Measurements from ENCODE around the gene OTOG.

Gene OTOG

GRCh38 chr11:17547051-17547577 is at the start of gene OTOG:
Gene OTOG, plus strand, starts transcription at chr11:17547259. Its CDS starts 114 bp downstream, at chr11:17547373.
- Mint-ChIP-seq H3K27me3 (peaks cover 17% of the 10 kb centered on the region), H3K9me3 (ENCODE audit: low read depth) (no peaks in the 10 kb centered on the region), H3K4me3 (no peak within 1 kb of the TSS), H3K4me1 (ENCODE audit: low read depth) (peaks cover 3% of the 10 kb centered on the region), H3K36me3 (no peaks in the 10 kb centered on the region), H3K27ac (no peak within 1 kb of the TSS)

- no peaks in the 10 kb centered on the region for H3K9me3 Mint-ChIP-seq (ENCODE audit: low read depth)
- H3K36me3 Mint-ChIP-seq = no peaks in the 10 kb centered on the region
- H3K4me1 Mint-ChIP-seq (ENCODE audit: low read depth) = no peaks in the 10 kb centered on the region
- H3K27ac Mint-ChIP-seq = no peak overlapping the region
- H3K27me3 Mint-ChIP-seq = no peaks in the 10 kb centered on the region
- no peak overlapping the region for H3K4me3 Mint-ChIP-seq
Observed at GRCh38 chr11:17498058-17498457, 49.0 kb upstream of the OTOG start.

- Mint-ChIP-seq H3K36me3 (no peaks in the 10 kb centered on the region), H3K4me3 (no peak overlapping the region), H3K4me1 (ENCODE audit: low read depth) (no peaks in the 10 kb centered on the region), H3K9me3 (ENCODE audit: low read depth) (no peaks in the 10 kb centered on the region), H3K27ac (no peak overlapping the region), H3K27me3 (no peaks in the 10 kb centered on the region)
Observed at GRCh38 chr11:17498475-17498874, 48.6 kb upstream of the OTOG start.

GRCh38 chr11:17500673-17501072 is 46.4 kb upstream of the OTOG start:
- Mint-ChIP-seq H3K27ac (no peak overlapping the region), H3K9me3 (ENCODE audit: low read depth) (no peaks in the 10 kb centered on the region), H3K27me3 (peaks cover 1% of the 10 kb centered on the region), H3K4me1 (ENCODE audit: low read depth) (no peaks in the 10 kb centered on the region), H3K4me3 (no peak overlapping the region), H3K36me3 (no peaks in the 10 kb centered on the region)

- no peaks in the 10 kb centered on the region for H3K4me1 Mint-ChIP-seq (ENCODE audit: low read depth)
- H3K36me3 Mint-ChIP-seq = no peaks in the 10 kb centered on the region
- peaks cover 1% of the 10 kb centered on the region for H3K27me3 Mint-ChIP-seq
- no peak overlapping the region for H3K4me3 Mint-ChIP-seq
- H3K27ac Mint-ChIP-seq = no peak overlapping the region
- H3K9me3 Mint-ChIP-seq (ENCODE audit: low read depth) = no peaks in the 10 kb centered on the region
Observed at GRCh38 chr11:17502630-17503029, 44.4 kb upstream of the OTOG start.

- Mint-ChIP-seq H3K4me1 (ENCODE audit: low read depth) (no peaks in the 10 kb centered on the region), H3K27ac (no peak overlapping the region), H3K27me3 (peaks cover 5% of the 10 kb centered on the region), H3K36me3 (no peaks in the 10 kb centered on the region), H3K9me3 (ENCODE audit: low read depth) (no peaks in the 10 kb centered on the region), H3K4me3 (no peak overlapping the region)
Observed at GRCh38 chr11:17504330-17505107, 42.5 kb upstream of the OTOG start.

GRCh38 chr11:17505146-17505545 is 41.9 kb upstream of the OTOG start:
- Mint-ChIP-seq H3K27ac (no peak overlapping the region), H3K9me3 (ENCODE audit: low read depth) (no peaks in the 10 kb centered on the region), H3K4me1 (ENCODE audit: low read depth) (no peaks in the 10 kb centered on the region)

GRCh38 chr11:17506314-17506713 is 40.7 kb upstream of the OTOG start:
- no peaks in the 10 kb centered on the region for H3K9me3 Mint-ChIP-seq (ENCODE audit: low read depth)
- H3K36me3 Mint-ChIP-seq = no peaks in the 10 kb centered on the region
- H3K4me3 Mint-ChIP-seq = no peak overlapping the region
- H3K27me3 Mint-ChIP-seq = peaks cover 5% of the 10 kb centered on the region
- H3K27ac Mint-ChIP-seq = no peak overlapping the region
- H3K4me1 Mint-ChIP-seq (ENCODE audit: low read depth) = no peaks in the 10 kb centered on the region

More at GRCh38 chr11:17505146-17505545, 41.9 kb upstream of the OTOG start:
- Mint-ChIP-seq H3K36me3 (no peaks in the 10 kb centered on the region), H3K4me3 (no peak overlapping the region), H3K27me3 (peaks cover 5% of the 10 kb centered on the region)

GRCh38 chr11:17506942-17507341 is 40.1 kb upstream of the OTOG start:
- Mint-ChIP-seq H3K9me3 (ENCODE audit: low read depth) (no peaks in the 10 kb centered on the region), H3K36me3 (no peaks in the 10 kb centered on the region), H3K4me3 (no peak overlapping the region), H3K27me3 (peaks cover 5% of the 10 kb centered on the region), H3K27ac (no peak overlapping the region), H3K4me1 (ENCODE audit: low read depth) (no peaks in the 10 kb centered on the region)

- peaks cover 5% of the 10 kb centered on the region for H3K27me3 Mint-ChIP-seq
- no peak overlapping the region for H3K27ac Mint-ChIP-seq
- H3K4me1 Mint-ChIP-seq (ENCODE audit: low read depth) = no peaks in the 10 kb centered on the region
- H3K4me3 Mint-ChIP-seq = no peak overlapping the region
- no peaks in the 10 kb centered on the region for H3K9me3 Mint-ChIP-seq (ENCODE audit: low read depth)
- no peaks in the 10 kb centered on the region for H3K36me3 Mint-ChIP-seq
Observed at GRCh38 chr11:17507773-17508172, 39.3 kb upstream of the OTOG start.

GRCh38 chr11:17508306-17508705 is 38.8 kb upstream of the OTOG start:
- Mint-ChIP-seq H3K4me1 (ENCODE audit: low read depth) (no peaks in the 10 kb centered on the region), H3K27me3 (peaks cover 7% of the 10 kb centered on the region), H3K9me3 (ENCODE audit: low read depth) (no peaks in the 10 kb centered on the region), H3K4me3 (no peak overlapping the region), H3K36me3 (no peaks in the 10 kb centered on the region), H3K27ac (no peak overlapping the region)

GRCh38 chr11:17508791-17509190 is 38.3 kb upstream of the OTOG start:
- no peak overlapping the region for H3K27ac Mint-ChIP-seq
- H3K4me1 Mint-ChIP-seq (ENCODE audit: low read depth) = no peaks in the 10 kb centered on the region
- no peaks in the 10 kb centered on the region for H3K9me3 Mint-ChIP-seq (ENCODE audit: low read depth)
- no peaks in the 10 kb centered on the region for H3K36me3 Mint-ChIP-seq
- peaks cover 7% of the 10 kb centered on the region for H3K27me3 Mint-ChIP-seq
- no peak overlapping the region for H3K4me3 Mint-ChIP-seq

GRCh38 chr11:17510507-17511206 is 36.4 kb upstream of the OTOG start:
- no peaks in the 10 kb centered on the region for H3K4me1 Mint-ChIP-seq (ENCODE audit: low read depth)
- no peaks in the 10 kb centered on the region for H3K36me3 Mint-ChIP-seq
- no peak overlapping the region for H3K27ac Mint-ChIP-seq
- H3K9me3 Mint-ChIP-seq (ENCODE audit: low read depth) = no peaks in the 10 kb centered on the region
- peaks cover 6% of the 10 kb centered on the region for H3K27me3 Mint-ChIP-seq
- H3K4me3 Mint-ChIP-seq = no peak overlapping the region

- Mint-ChIP-seq H3K27me3 (peaks cover 8% of the 10 kb centered on the region), H3K36me3 (no peaks in the 10 kb centered on the region), H3K9me3 (ENCODE audit: low read depth) (no peaks in the 10 kb centered on the region), H3K4me3 (no peak overlapping the region), H3K4me1 (ENCODE audit: low read depth) (no peaks in the 10 kb centered on the region), H3K27ac (no peak overlapping the region)
Observed at GRCh38 chr11:17511571-17511970, 35.5 kb upstream of the OTOG start.

GRCh38 chr11:17512101-17512500 is 35.0 kb upstream of the OTOG start:
- Mint-ChIP-seq H3K4me1 (ENCODE audit: low read depth) (no peaks in the 10 kb centered on the region), H3K27ac (no peak overlapping the region), H3K36me3 (no peaks in the 10 kb centered on the region), H3K27me3 (peaks cover 8% of the 10 kb centered on the region), H3K4me3 (no peak overlapping the region), H3K9me3 (ENCODE audit: low read depth) (no peaks in the 10 kb centered on the region)

Measured in activated naive CD8-positive, alpha-beta T cell (primary cell).